GM18909 (cell line): ENCODE results near the gene SIRT3.
A peak's percentile ranks its signal among the peaks of the same experiment; 100 is the strongest.
"Not testable (repeated sequence)": the region's sequence is repeated elsewhere in the genome, so short reads cannot be mapped to it uniquely, and the experiment has no call there.

ENCODE experiments used
- ATAC-seq: cut with Tn5 transposase; IDR thresholded peaks from one replicate; pipeline ENCODE4 v1.9.1; 2021; ENCODE audit warnings: mild to moderate bottlenecking; ENCODE audit not compliant: unreplicated experiment, poor library complexity

The SIRT3 gene

DNA sequence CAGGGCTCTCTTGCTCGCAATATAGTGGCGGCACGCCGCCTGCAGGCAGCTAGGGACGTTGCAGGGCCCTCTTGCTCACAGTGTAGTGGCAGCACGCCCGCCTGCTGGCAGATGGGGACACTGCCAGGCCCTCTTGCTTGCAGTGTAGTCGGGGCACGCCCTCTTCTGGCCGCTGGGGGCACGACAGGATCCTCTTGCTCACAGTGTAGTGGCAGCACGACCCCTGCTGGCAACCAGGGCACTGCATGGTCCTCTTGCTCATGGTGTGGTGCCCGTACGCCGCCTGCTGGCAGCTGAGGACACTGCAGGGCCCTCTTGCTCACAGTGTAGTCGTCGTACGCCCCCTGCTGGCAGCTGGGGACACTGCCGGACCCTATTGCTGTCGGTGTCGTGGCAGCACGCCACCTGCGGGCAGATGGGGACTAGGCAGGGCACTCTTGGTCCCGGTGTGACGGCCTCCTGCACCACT, 46.3 kb downstream of the SIRT3 start:
- peak; percentile 81 for ATAC-seq

DNA sequence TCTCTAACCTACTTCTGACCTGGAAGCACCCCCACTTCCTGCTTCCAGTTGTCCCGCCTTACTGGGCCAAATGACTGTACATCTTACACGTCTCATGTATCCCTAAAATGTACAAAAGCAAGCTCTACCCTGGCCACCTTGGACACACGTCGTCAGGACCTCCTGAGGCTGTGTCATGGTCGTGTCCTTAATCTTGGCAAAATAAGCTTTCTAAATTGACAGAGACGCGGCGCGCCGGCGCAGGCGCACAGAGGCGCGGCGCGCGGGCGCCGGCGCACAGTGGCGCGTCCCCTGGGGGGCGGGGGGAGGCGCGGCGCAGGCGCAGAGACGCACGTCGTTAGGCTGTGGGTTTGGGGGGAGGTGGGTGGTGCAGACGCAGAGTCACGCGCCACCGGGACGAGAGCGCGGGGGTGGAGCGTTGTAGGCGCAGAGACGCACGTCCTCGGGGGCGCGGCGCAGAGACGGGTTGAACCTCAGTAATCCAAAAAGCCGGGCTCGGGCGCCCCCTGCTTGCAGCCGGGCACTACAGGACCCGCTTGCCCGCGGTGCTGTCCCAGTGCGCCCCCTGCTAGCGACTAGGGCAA, 46.9 kb downstream of the SIRT3 start:
- ATAC-seq = peak; percentile 33

DNA sequence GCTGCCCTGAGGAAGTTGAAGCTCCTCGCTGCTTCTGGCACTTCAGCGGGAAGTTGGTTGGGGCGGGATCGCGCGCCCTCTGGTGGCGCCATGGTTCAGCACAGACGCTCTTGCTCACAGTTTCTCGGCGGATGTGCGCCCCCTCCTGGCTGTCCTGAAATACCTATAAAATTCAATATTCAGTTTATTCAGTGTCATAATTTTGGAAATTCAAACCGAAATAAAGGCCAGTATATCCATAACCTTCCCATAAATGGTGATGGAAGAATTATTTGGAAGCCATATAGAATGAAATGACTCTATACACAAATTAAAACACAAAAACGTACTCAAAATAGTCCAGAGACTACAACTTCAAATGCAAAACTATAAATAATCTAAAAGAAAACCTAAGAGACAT, 55.9 kb downstream of the SIRT3 start:
- not testable (repeated sequence) for ATAC-seq
